NCI-H2107 treated with DMSO at 0.1 percent for 48 hours (cell line): ENCODE results near the gene OR11H12.
"Not testable (repeated sequence)": the region's sequence is repeated elsewhere in the genome, so short reads cannot be mapped to it uniquely, and the experiment has no call there.

Source experiments
- DNase-seq: peaks from one replicate; lab custom pipeline; 2025; ENCODE audit not compliant: unreplicated experiment; lab: John Stamatoyannopoulos, UW

The OR11H12 gene

GRCh38 chr14:18600817-18601216, at the start of gene OR11H12:
TSS of gene OR11H12 (plus strand) at chr14:18601117. CDS start at chr14:18601117, 0 bp downstream.
- not testable (repeated sequence) for DNase-seq

GRCh38 chr14:18582908-18583307, 18.0 kb upstream of the OR11H12 start:
- DNase-seq = not testable (repeated sequence)

GRCh38 chr14:18626610-18627213, 25.8 kb downstream of the OR11H12 start:
- DNase-seq = not testable (repeated sequence)

GRCh38 chr14:18636066-18636465, 35.1 kb downstream of the OR11H12 start:
- not testable (repeated sequence) for DNase-seq

- DNase-seq = not testable (repeated sequence)
Measured at GRCh38 chr14:18638032-18638431, 37.1 kb downstream of the OR11H12 start.

GRCh38 chr14:18638785-18639184, 37.9 kb downstream of the OR11H12 start:
- DNase-seq = not testable (repeated sequence)

- not testable (repeated sequence) for DNase-seq
Measured at GRCh38 chr14:18646075-18646730, 45.3 kb downstream of the OR11H12 start.
